ENCODE data around the gene GABBR2. TPM values are rescaled to one million over a fixed set of nuclear protein-coding genes. Genes with fewer than 3 reads are reported as not detected.

Gene GABBR2
- total and polyA plus RNA-seq, 2 of the 8 experiments (the other 6 are each of a cell fraction or from before 2014, with no cell fraction given): 0.50 to 1.2 TPM

DNA sequence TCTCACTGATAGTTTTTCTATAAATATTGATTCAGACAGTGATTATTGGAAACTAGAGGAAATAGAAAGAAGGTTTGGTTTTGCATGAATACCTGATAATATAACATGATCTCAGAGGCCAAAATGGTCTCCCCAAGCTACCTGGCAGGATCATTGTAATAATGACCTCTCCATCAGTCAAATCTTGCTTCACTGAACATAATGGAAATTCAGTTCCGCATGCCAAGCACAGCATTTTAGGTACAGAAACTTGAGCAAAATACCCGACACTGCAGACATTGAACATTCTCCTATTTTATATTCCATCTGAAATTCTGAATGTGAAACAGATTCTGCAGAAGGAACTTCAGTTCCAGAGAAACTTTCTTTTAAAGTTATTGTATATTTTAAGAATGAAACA lies 444.2 kb downstream of the GABBR2 start:
- ChIA-PET POLR2A (ENCODE audit: partially characterized antibody) (interaction anchor here (0.7 kb wide), 1 partner anchor 60 kb away, joined by 3 read pairs; no protein-coding TSS in a partner anchor), CTCF (ENCODE audit: partially characterized antibody) (interaction anchor here (0.6 to 3.0 kb wide), 19 partner anchors 7 to 512 kb away, joined by 3 to 20 read pairs (median 5); partner anchors contain the start of genes TBC1D2 and TRIM14)
- H3K4me2 ChIP-seq (ENCODE audit: insufficient read depth in 1 of 2, low read depth in 2 of 2, low read length in 2 of 2): no peak overlapping the region
- TF ChIP-seq JUND (IDR thresholded peaks at IDR 0.05; ENCODE audit: low read length): no peak
- no peak for TF ChIP-seq ATF3 (IDR thresholded peaks at IDR 0.05; ENCODE audit: insufficient read depth, low read depth, low read length)
- TF ChIP-seq KDM1A (IDR thresholded peaks at IDR 0.05; ENCODE audit: borderline replicate concordance, low read length): no peak
- no peak for TF ChIP-seq CHD1 (IDR thresholded peaks at IDR 0.05; ENCODE audit: low read depth, low read length)
- 98% methylated on average over 2 of the region's 2 CpGs; no CpG with 5 or more reads in 1 of the 2 experiments for WGBS, 2 experiments (ENCODE audit: extremely low coverage in 1 of 2, insufficient coverage in 1 of 2, insufficient read length in 1 of 2, insufficient replicate concordance in 2 of 2, low coverage in 1 of 2, low lambda C conversion rate in 2 of 2, missing lambda C conversion rate in 1 of 2)
- FAIRE-seq: no peak
- H2BK15ac ChIP-seq (ENCODE audit: low read length): no peak overlapping the region
- no peaks in the 10 kb centered on the region; the same call in 1 of the 2 replicates for H3K23me2 ChIP-seq (ENCODE audit: low read depth, low read length)
- H3K4me3 ChIP-seq (ENCODE audit: extremely low read depth in 1 of 4, insufficient read depth in 2 of 4, low read depth in 3 of 4, low read length in 4 of 4): no peak overlapping the region
- no peak overlapping the region for H3K56ac ChIP-seq (replicated peaks; ENCODE audit: insufficient read length, low read depth, low read length)
- H3K27ac ChIP-seq (ENCODE audit: low read depth, low read length): no peak overlapping the region
- H3K9me3 ChIP-seq (ENCODE audit: insufficient read depth in 2 of 2, low read depth in 1 of 2, low read length in 1 of 2): no peaks in the 10 kb centered on the region
- H3K36me3 ChIP-seq (ENCODE audit: control insufficient read depth in 2 of 4, insufficient read depth in 4 of 4, low read length in 3 of 4): no peaks in the 10 kb centered on the region
- H3K79me2 ChIP-seq (ENCODE audit: control insufficient read depth in 1 of 2, insufficient read depth in 2 of 2, low read length in 2 of 2): no peaks in the 10 kb centered on the region
- peaks cover 0 to 3% (median 0%) of the 10 kb centered on the region in 4 experiments; a peak in 1 of 7 replicates for H3K4me1 ChIP-seq (replicated peaks in 1 of 4; ENCODE audit: control insufficient read depth in 3 of 4, insufficient read depth in 4 of 4, low read length in 3 of 4)
- no peaks in the 10 kb centered on the region for H3K79me1 ChIP-seq (ENCODE audit: low read depth, low read length)
- H2BK120ac ChIP-seq (replicated peaks; ENCODE audit: low read depth, low read length): no peak overlapping the region
- no peak overlapping the region; the same call in 1 of the 2 replicates for H2BK5ac ChIP-seq (ENCODE audit: low read depth, low read length)
- H3K4ac ChIP-seq (replicated peaks; ENCODE audit: insufficient read length, low read depth, low read length): no peak overlapping the region
- H2AFZ ChIP-seq (ENCODE audit: low read length): no peak overlapping the region
- no peak overlapping the region for H4K91ac ChIP-seq (replicated peaks; ENCODE audit: insufficient read length, low read length)
- DNase-seq (ENCODE audit: low read depth in 1 of 2, low spot score in 2 of 2): no peak
- H4K20me1 ChIP-seq (replicated peaks in 1 of 2; ENCODE audit: control insufficient read depth in 1 of 2, insufficient read depth in 2 of 2, low read length in 2 of 2): no peaks in the 10 kb centered on the region
- no peak overlapping the region for H3K14ac ChIP-seq (ENCODE audit: insufficient read length)
- no peak overlapping the region for H2BK12ac ChIP-seq (ENCODE audit: low read depth, low read length)
- no peak overlapping the region for H3K23ac ChIP-seq (ENCODE audit: insufficient read length)
- H2BK20ac ChIP-seq (ENCODE audit: low read length): no peak overlapping the region
- H3K9ac ChIP-seq (replicated peaks in 1 of 4; ENCODE audit: extremely low read depth in 1 of 4, low read depth in 3 of 4, low read length in 3 of 4): no peak overlapping the region
- H3K27me3 ChIP-seq (replicated peaks in 1 of 4; ENCODE audit: control insufficient read depth in 3 of 4, extremely low read depth in 1 of 4, insufficient read depth in 3 of 4, low read length in 3 of 4): no peaks in the 10 kb centered on the region
- H3K18ac ChIP-seq (ENCODE audit: extremely low read depth, low read length): no peak overlapping the region
- H4K5ac ChIP-seq (ENCODE audit: insufficient read length, low read depth, low read length): no peak overlapping the region
- H2AK5ac ChIP-seq (ENCODE audit: low read depth, low read length): no peak overlapping the region
- no peak overlapping the region for H4K8ac ChIP-seq (ENCODE audit: extremely low read depth, insufficient read depth, low read length)

Measured in H1 (cell line).